Heart right ventricle (tissue), 16 donors: Measurements from ENCODE around the gene MAP4K4. TPM values are rescaled to one million over a fixed set of nuclear protein-coding genes. Genes with fewer than 3 reads are reported as not detected.

Experiments used
- ATAC-seq, 8 donors: fragments of 200-7000 bp; cut with Tn5 transposase; one replicate each; pipeline ENCODE4 v1.9.1; 2020; ENCODE audit warnings: mild to moderate bottlenecking in 8 of 8, moderate library complexity in 8 of 8, moderate number of reproducible peaks in 1 of 8
- DNase-seq, 2 donors: peaks; one replicate each; pipeline ENCODE4 v3.0.0-alpha.2; 2020
- H3K27ac ChIP-seq, 10 donors: fragments of 200-600 bp; sonication (generic) in 2 of 10; one replicate each; pipeline versions ENCODE4 v1.5.0 to v1.8.0; 2020 to 2022; ENCODE audit warnings: mild to moderate bottlenecking in 3 of 10
- H3K27me3 ChIP-seq, 7 donors: fragments of 200-600 bp; one replicate each; pipeline ENCODE4 v1.8.0; 2021 to 2022; ENCODE audit warnings: mild to moderate bottlenecking in 2 of 7
- H3K36me3 ChIP-seq, 9 donors: fragments of 200-600 bp; sonication (generic) in 1 of 9; one replicate each; pipeline versions ENCODE4 v1.5.0 to v1.8.0; 2020 to 2022; ENCODE audit warnings: mild to moderate bottlenecking in 2 of 9
- H3K4me1 ChIP-seq, 9 donors: fragments of 200-600 bp; sonication (generic) in 1 of 9; one replicate each; pipeline versions ENCODE4 v1.5.0 to v1.8.0; 2020 to 2022; ENCODE audit warnings: mild to moderate bottlenecking in 4 of 9
- H3K4me3 ChIP-seq, 10 donors: fragments of 200-600 bp; sonication (generic) in 2 of 10; one replicate each; pipeline versions ENCODE4 v1.5.0 to v1.8.0; 2020 to 2022; ENCODE audit warnings: mild to moderate bottlenecking in 7 of 10, moderate library complexity in 2 of 10
- H3K9me3 ChIP-seq, 11 donors: fragments of 200-600 bp in 10 of 11; sonication (generic) in 2 of 11; one replicate each; pipeline versions ENCODE4 v1.5.0 to v1.8.0; 2013 to 2022; ENCODE audit warnings: mild to moderate bottlenecking in 2 of 11, control low read depth in 1 of 11, moderate library complexity in 1 of 11
- WGBS, 2 donors: extraction: QIAGEN DNeasy Blood & Tissue Kit; methylation state at CpG; one replicate each; pipeline ENCODE4 v1.1.7; 2013; ENCODE audit warnings: inconsistent platforms in 1 of 2; 5-methylcytosine and 5-hydroxymethylcytosine counted together
- intact Hi-C, 10 donors: fragments of 100-400 bp; cut with DNase I; formaldehyde crosslinking; loops; one replicate each; pipeline versions ENCODE4 v1.11.1 to v1.14.2; 2022
- polyA plus RNA-seq, 2 donors: library from polyadenylated mRNA; stranded (reverse); fragments of 200-250 nt; gene quantifications; one replicate each; pipeline ENCODE4 v1.2.3, GENCODE V29; 2013
- total RNA-seq, 10 donors: library from RNA; stranded (reverse); fragmentation: NEBNext Ultra II Directional in 3 of 10; extraction: Animal tissue kit (Norgen Biotek cat#: 25700) in 3 of 10; gene quantifications; one replicate each; pipeline versions ENCODE4 v1.2.1 to v1.2.4, GENCODE V29; 2021 to 2023
- TF ChIP-seq, protein P1 (sequence below), 9 donors: fragments of 200-600 bp; sonication (generic) in 2 of 9; IDR thresholded peaks; one replicate each; pipeline versions ENCODE4 v1.5.0 to v1.8.0; 2021 to 2022; ENCODE audit warnings: antibody characterized with exemption in 9 of 9, mild to moderate bottlenecking in 5 of 9, moderate library complexity in 1 of 9
- donor health status: Arrhythmogenic right ventricular cardiomyopathy.
- donor health status: ischemic (EF 13 %, LVEDD 7.1; RV severe dilation, severe dysfunction).
- donor health status: healthy with polysubstance abuse.
- donor health status: DM: no; HTN: yes; CAD: no.
- donor health status: DM: no; HTN: no; CAD: no.
- donor health status: ischemic (EF 25% LVEDD 6.9; RV normal size, moderate dysfunction).
- donor health status: ischemic (EF 25% LVEDD 5.7; RV mildly dilated, moderate dysfunction).
- donor health status: healthy.
- donor health status: DM: yes; HTN: yes; CAD: no.
- donor health status: Ischemic cardiomyopathy.
- donor health status: ischemic (EF 35%, LVEDD 5.7; RV mildly dilated, moderate dysfunction).
- donor health status: nonischemic (EF 11% LVEDD 7.7; RV severe dilation, severe dysfunction).
- donor health status: DM: yes; HTN: yes; CAD: no.
- donor health status: PGD.
- donor health status: ischemic (EF 29% LVEDD 5.4; RV normal size, mild dysfunction).
- donor health status: nonischemic (EF 23%, LVEDD 6.1; RV moderate dilation, normal function).

Gene MAP4K4
- total and polyA plus RNA-seq, 12 donors = 44.3 to 116 (median 86.1) TPM

DNA sequence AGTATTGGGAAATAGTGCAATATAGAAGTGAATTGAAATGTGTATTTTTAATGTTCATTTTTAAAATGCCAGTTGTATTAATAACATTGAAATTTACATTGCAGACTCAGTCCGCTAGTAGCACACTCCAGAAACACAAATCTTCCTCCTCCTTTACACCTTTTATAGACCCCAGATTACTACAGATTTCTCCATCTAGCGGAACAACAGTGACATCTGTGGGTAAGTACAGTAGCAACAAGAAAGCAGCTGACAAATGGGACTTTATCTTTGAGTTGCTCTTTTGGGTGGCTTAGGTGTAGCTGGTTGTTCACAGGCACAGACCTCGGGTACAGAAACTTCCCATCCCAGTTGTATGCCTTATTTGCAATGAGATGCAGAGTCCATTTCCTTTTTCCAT, 176.0 kb downstream of the MAP4K4 start:
- H3K27me3 ChIP-seq = no peaks in the 10 kb centered on the region
- no peak for DNase-seq
- no peak overlapping the region for H3K27ac ChIP-seq
- peaks cover 0 to 6% (median 0%) of the 10 kb centered on the region in 9 donors for H3K4me1 ChIP-seq
- peaks cover 0 to 100% (median 61%) of the 10 kb centered on the region in 9 donors for H3K36me3 ChIP-seq
- ATAC-seq = no peak
- TF ChIP-seq, protein P1, sequence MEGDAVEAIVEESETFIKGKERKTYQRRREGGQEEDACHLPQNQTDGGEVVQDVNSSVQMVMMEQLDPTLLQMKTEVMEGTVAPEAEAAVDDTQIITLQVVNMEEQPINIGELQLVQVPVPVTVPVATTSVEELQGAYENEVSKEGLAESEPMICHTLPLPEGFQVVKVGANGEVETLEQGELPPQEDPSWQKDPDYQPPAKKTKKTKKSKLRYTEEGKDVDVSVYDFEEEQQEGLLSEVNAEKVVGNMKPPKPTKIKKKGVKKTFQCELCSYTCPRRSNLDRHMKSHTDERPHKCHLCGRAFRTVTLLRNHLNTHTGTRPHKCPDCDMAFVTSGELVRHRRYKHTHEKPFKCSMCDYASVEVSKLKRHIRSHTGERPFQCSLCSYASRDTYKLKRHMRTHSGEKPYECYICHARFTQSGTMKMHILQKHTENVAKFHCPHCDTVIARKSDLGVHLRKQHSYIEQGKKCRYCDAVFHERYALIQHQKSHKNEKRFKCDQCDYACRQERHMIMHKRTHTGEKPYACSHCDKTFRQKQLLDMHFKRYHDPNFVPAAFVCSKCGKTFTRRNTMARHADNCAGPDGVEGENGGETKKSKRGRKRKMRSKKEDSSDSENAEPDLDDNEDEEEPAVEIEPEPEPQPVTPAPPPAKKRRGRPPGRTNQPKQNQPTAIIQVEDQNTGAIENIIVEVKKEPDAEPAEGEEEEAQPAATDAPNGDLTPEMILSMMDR (IDR thresholded peaks at IDR 0.05) = peak in 4 of 9 donors; percentile 16 to 38 (median 26)
- H3K9me3 ChIP-seq = no peaks in the 10 kb centered on the region
- WGBS, 2 donors = 84 to 85% methylated on average over 3 of the region's 3 CpGs
- intact Hi-C loops = loop anchor here in 1 of 10 donors (10.0 kb wide), 1 partner anchor 571 kb away; no protein-coding TSS in a partner anchor
- no peak overlapping the region for H3K4me3 ChIP-seq

- no peaks in the 10 kb centered on the region for H3K27me3 ChIP-seq
- peaks cover 0 to 100% (median 63%) of the 10 kb centered on the region in 9 donors for H3K36me3 ChIP-seq
- WGBS, 2 donors = 92 to 97% methylated on average over 3 of the region's 3 CpGs
- no peak for DNase-seq
- TF ChIP-seq, protein P1 (IDR thresholded peaks at IDR 0.05) = no peak
- intact Hi-C loops = loop anchor here in 1 of 10 donors (10.0 kb wide), 1 partner anchor 571 kb away; no protein-coding TSS in a partner anchor
- ATAC-seq = no peak
- H3K27ac ChIP-seq = no peak overlapping the region
- no peak overlapping the region for H3K4me3 ChIP-seq
- H3K4me1 ChIP-seq = peaks cover 0 to 8% (median 0%) of the 10 kb centered on the region in 9 donors
- H3K9me3 ChIP-seq = no peaks in the 10 kb centered on the region
These were observed 176.6 kb downstream of the MAP4K4 start for GRCh38 chr2:101874069-101874468.

GRCh38 chr2:101879466-101879865, 182.0 kb downstream of the MAP4K4 start:
- Histone ChIP-seq H3K4me3 (no peak overlapping the region), H3K9me3 (no peaks in the 10 kb centered on the region), H3K36me3 (peaks cover 0 to 96% (median 33%) of the 10 kb centered on the region in 9 donors), H3K27ac (no peak overlapping the region), H3K4me1 (peaks cover 0 to 35% (median 28%) of the 10 kb centered on the region in 9 donors), H3K27me3 (no peaks in the 10 kb centered on the region)
- intact Hi-C loops = loop anchor here in 1 of 10 donors (10.0 kb wide), 1 partner anchor 565 kb away; no protein-coding TSS in a partner anchor
- TF ChIP-seq, protein P1 (IDR thresholded peaks at IDR 0.05) = no peak
- ATAC-seq = no peak
- DNase-seq = no peak

GRCh38 chr2:101881131-101881530, 183.6 kb downstream of the MAP4K4 start:
- intact Hi-C loops = loop anchor here in 7 of 10 donors (5.0 to 10.0 kb wide), 6 partner anchors 104 to 564 kb away; partner anchors contain the start of genes IL18R1 (in 1 of the 7) and IL1R2 (in 1 of the 7)
- no peak for ATAC-seq

More at GRCh38 chr2:101881131-101881530, 183.6 kb downstream of the MAP4K4 start:
- no peaks in the 10 kb centered on the region for H3K9me3 ChIP-seq
- no peak overlapping the region for H3K4me3 ChIP-seq
- TF ChIP-seq, protein P1 (IDR thresholded peaks at IDR 0.05) = no peak
- H3K27ac ChIP-seq = no peak overlapping the region
- no peaks in the 10 kb centered on the region for H3K27me3 ChIP-seq
- peaks cover 0 to 42% (median 30%) of the 10 kb centered on the region in 9 donors for H3K4me1 ChIP-seq
- no peak for DNase-seq
- peaks cover 0 to 96% (median 24%) of the 10 kb centered on the region in 9 donors for H3K36me3 ChIP-seq
